ENCODE results near the gene INS. TPM values are rescaled to one million over a fixed set of nuclear protein-coding genes. Genes with fewer than 3 reads are reported as not detected.

INS gene
- total and polyA plus RNA-seq, 4 experiments from 2014 or later = not detected

DNA sequence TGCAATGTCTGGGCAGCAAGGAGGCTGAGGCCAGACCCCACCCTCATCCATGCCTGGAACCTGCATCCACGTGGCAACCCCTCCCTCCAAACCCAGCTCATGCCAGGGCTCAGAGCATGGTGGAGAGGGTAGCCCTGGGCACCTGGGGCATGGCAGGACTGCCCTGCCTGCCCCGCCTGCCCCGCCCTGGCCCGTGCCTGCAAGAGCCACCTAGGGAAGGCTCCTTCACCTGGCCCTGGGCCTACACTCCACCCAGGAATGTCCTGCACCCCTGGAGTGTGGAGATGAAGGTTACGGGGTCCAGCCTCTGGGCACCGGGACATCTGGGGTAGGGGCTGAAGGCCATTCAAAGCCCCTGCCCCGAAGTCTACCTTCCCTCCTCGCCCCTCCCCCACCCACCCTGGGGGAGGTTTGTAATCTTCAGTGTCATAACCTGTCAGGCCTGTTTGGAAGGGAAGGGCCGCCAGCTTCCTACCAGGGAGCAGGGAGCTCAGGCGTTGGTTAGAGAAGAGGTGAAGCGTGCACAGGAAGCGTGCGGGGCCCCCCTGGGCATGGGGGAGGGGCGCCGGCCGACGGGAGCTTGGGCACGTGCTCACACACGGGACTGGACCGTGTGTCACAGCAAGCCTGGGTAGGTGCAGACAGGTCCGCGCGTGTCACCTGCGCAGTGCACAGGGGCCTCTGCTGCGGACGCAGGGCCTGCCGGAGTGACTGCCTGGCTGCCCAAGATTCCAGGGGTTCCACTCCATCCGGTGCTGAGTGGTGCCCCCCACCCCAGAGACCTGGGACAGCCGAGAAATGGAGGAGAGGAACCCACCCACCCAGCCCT lies 41.3 kb upstream of the INS start:
- H3K36me3 Mint-ChIP-seq = no peaks in the 10 kb centered on the region
- DNase-seq = peak in 1 of 5 donors; percentile 29
- no peaks in the 10 kb centered on the region for H3K4me1 ChIP-seq (ENCODE audit: insufficient read depth, low read length)
- no peak overlapping the region for H3K27ac Mint-ChIP-seq
- POLR2A ChIA-PET (ENCODE audit: partially characterized antibody) = no interaction called here
- intact Hi-C loops (cut with micrococcal nuclease) = no loop called here
- H3K9me3 Mint-ChIP-seq = peaks cover 0 to 5% (median 0%) of the 10 kb centered on the region in 8 donors
- H3K27ac ChIP-seq (ENCODE audit: low read depth, low read length) = no peak overlapping the region
- no peaks in the 10 kb centered on the region for H3K4me1 Mint-ChIP-seq
- CTCF ChIA-PET (ENCODE audit: partially characterized antibody) = interaction anchor here (5.4 kb wide), 1 partner anchor 217 kb away, joined by 59 read pairs; no protein-coding TSS in a partner anchor
- H3K4me3 ChIP-seq (ENCODE audit: low read length in 2 of 2) = no peak overlapping the region
- no peaks in the 10 kb centered on the region for H3K27me3 ChIP-seq (ENCODE audit: insufficient read depth, low read length)
- H3K36me3 ChIP-seq (ENCODE audit: insufficient read depth, low read length) = no peaks in the 10 kb centered on the region
- no peak overlapping the region for H3K4me3 Mint-ChIP-seq
- no peaks in the 10 kb centered on the region for H3K9me3 ChIP-seq (ENCODE audit: control insufficient read depth in 1 of 2, low read length in 2 of 2)
- H3K27me3 Mint-ChIP-seq = no peaks in the 10 kb centered on the region

DNA sequence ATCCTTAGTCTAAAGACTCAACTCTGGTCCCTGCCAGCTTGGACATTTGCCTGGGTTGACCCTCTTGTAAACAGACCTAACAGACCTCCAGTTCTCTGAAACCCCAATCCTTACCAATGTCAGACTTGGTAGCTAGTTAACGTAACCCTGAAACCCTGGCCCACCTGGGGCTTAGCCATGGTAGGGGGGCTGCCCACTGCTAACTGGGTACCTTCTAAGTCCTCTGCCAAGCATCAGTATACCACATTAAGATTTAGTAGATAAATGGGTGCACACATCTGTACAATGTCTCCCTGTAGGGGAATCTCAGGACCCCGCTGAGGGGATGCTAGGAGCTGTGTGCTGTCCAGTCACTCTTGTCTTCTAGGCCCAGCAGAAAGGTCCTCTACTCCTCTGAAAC lies 40.5 kb upstream of the INS start:
- peaks cover 0 to 7% (median 3%) of the 10 kb centered on the region in 4 donors for H3K4me1 Mint-ChIP-seq
- H3K27me3 ChIP-seq (ENCODE audit: insufficient read depth, low read length) = no peaks in the 10 kb centered on the region
- H3K9me3 ChIP-seq (ENCODE audit: control insufficient read depth in 1 of 2, low read length in 2 of 2) = no peaks in the 10 kb centered on the region
- no peak overlapping the region for H3K4me3 ChIP-seq (ENCODE audit: low read length in 2 of 2)
- no peaks in the 10 kb centered on the region for H3K36me3 ChIP-seq (ENCODE audit: insufficient read depth, low read length)
- peaks cover 0 to 5% (median 0%) of the 10 kb centered on the region in 8 donors for H3K9me3 Mint-ChIP-seq
- peaks cover 0 to 1% of the 10 kb centered on the region in 2 donors for H3K27me3 Mint-ChIP-seq
- no peak overlapping the region for H3K27ac ChIP-seq (ENCODE audit: low read depth, low read length)
- no peak overlapping the region for H3K4me3 Mint-ChIP-seq
- DNase-seq = peak in 1 of 5 donors; percentile 18
- intact Hi-C loops (cut with micrococcal nuclease) = no loop called here
- POLR2A ChIA-PET (ENCODE audit: partially characterized antibody) = no interaction called here
- CTCF ChIA-PET (ENCODE audit: partially characterized antibody) = interaction anchor here (5.4 kb wide), 1 partner anchor 218 kb away, joined by 59 read pairs; no protein-coding TSS in a partner anchor
- no peaks in the 10 kb centered on the region for H3K36me3 Mint-ChIP-seq
- H3K27ac Mint-ChIP-seq = no peak overlapping the region
- no peaks in the 10 kb centered on the region for H3K4me1 ChIP-seq (ENCODE audit: insufficient read depth, low read length)

DNA sequence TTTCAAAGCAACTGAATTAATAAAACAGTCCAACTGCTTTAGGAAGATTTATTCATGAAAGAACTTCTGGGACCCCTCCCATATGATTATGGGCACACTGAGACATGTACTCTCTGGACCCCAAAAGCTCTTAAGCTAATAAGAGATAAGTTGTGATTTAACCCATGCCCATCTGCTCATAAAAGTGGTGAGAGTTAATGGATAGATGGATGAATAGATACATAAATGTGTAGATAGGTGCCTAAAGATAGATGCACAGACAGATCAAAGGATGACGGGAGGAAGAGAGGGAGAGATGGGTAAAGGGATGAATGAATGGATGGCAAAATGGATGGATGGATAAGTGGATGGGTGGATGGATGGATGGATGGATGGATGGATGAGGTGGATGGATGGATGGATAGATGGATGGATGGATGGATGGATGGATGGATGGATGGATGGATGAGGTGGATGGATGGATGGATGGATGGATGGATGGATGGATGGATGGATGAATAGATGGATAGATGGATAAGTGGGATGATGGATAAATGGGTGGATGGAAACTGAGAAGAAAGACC lies 40.0 kb upstream of the INS start:
- CTCF ChIA-PET (ENCODE audit: partially characterized antibody) = interaction anchor here (1.2 to 5.4 kb wide), 3 partner anchors 51 to 218 kb away, joined by 3 to 59 read pairs (median 11); no protein-coding TSS in a partner anchor
- no peaks in the 10 kb centered on the region for H3K9me3 ChIP-seq (ENCODE audit: control insufficient read depth in 1 of 2, low read length in 2 of 2)
- POLR2A ChIA-PET (ENCODE audit: partially characterized antibody) = no interaction called here
- no peaks in the 10 kb centered on the region for H3K36me3 ChIP-seq (ENCODE audit: insufficient read depth, low read length)
- H3K27ac ChIP-seq (ENCODE audit: low read depth, low read length) = no peak overlapping the region
- Mint-ChIP-seq H3K27me3 (peaks cover 1 to 4% of the 10 kb centered on the region in 2 donors), H3K4me3 (no peak overlapping the region), H3K4me1 (peaks cover 0 to 11% (median 5%) of the 10 kb centered on the region in 4 donors), H3K36me3 (no peaks in the 10 kb centered on the region), H3K9me3 (peaks cover 0 to 5% (median 0%) of the 10 kb centered on the region in 8 donors), H3K27ac (no peak overlapping the region)
- intact Hi-C loops (cut with micrococcal nuclease) = no loop called here
- H3K4me1 ChIP-seq (ENCODE audit: insufficient read depth, low read length) = no peaks in the 10 kb centered on the region
- no peak for DNase-seq
- no peaks in the 10 kb centered on the region for H3K27me3 ChIP-seq (ENCODE audit: insufficient read depth, low read length)
- no peak overlapping the region for H3K4me3 ChIP-seq (ENCODE audit: low read length in 2 of 2)

DNA sequence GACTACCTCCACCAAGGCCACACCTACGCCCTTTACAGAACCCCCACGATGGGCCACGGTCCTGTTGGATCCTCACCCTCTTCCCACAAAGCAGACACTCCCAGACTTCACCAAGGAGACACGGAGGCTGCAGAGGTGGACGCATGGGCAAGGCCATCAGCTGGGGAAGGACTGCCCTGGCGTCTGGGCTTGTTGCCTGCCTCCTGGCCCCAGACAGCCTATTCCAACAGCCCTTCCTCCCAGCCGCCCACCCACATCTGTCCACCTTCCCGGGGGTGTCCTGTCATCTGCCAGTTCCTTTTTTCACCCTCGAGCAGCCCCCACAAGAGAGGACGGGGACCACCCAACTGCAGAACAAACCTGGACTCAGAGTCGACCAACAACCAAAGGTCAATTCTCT lies 39.5 kb upstream of the INS start:
- no peaks in the 10 kb centered on the region for H3K27me3 ChIP-seq (ENCODE audit: insufficient read depth, low read length)
- H3K4me1 Mint-ChIP-seq = peaks cover 0 to 11% (median 5%) of the 10 kb centered on the region in 4 donors
- H3K4me1 ChIP-seq (ENCODE audit: insufficient read depth, low read length) = no peaks in the 10 kb centered on the region
- H3K9me3 ChIP-seq (ENCODE audit: control insufficient read depth in 1 of 2, low read length in 2 of 2) = no peaks in the 10 kb centered on the region
- H3K4me3 ChIP-seq (ENCODE audit: low read length in 2 of 2) = no peak overlapping the region
- H3K27ac Mint-ChIP-seq = peak overlapping the region in 2 of 7 donors; percentile 14 to 26
- H3K36me3 Mint-ChIP-seq = no peaks in the 10 kb centered on the region
- no peak for DNase-seq
- H3K4me3 Mint-ChIP-seq = no peak overlapping the region
- intact Hi-C loops (cut with micrococcal nuclease) = no loop called here
- POLR2A ChIA-PET (ENCODE audit: partially characterized antibody) = no interaction called here
- peaks cover 1 to 4% of the 10 kb centered on the region in 2 donors for H3K27me3 Mint-ChIP-seq
- H3K27ac ChIP-seq (ENCODE audit: low read depth, low read length) = no peak overlapping the region
- CTCF ChIA-PET (ENCODE audit: partially characterized antibody) = interaction anchor here (1.2 to 5.4 kb wide), 3 partner anchors 52 to 219 kb away, joined by 3 to 59 read pairs (median 11); no protein-coding TSS in a partner anchor
- H3K36me3 ChIP-seq (ENCODE audit: insufficient read depth, low read length) = no peaks in the 10 kb centered on the region
- peaks cover 0 to 5% (median 0%) of the 10 kb centered on the region in 8 donors for H3K9me3 Mint-ChIP-seq

DNA sequence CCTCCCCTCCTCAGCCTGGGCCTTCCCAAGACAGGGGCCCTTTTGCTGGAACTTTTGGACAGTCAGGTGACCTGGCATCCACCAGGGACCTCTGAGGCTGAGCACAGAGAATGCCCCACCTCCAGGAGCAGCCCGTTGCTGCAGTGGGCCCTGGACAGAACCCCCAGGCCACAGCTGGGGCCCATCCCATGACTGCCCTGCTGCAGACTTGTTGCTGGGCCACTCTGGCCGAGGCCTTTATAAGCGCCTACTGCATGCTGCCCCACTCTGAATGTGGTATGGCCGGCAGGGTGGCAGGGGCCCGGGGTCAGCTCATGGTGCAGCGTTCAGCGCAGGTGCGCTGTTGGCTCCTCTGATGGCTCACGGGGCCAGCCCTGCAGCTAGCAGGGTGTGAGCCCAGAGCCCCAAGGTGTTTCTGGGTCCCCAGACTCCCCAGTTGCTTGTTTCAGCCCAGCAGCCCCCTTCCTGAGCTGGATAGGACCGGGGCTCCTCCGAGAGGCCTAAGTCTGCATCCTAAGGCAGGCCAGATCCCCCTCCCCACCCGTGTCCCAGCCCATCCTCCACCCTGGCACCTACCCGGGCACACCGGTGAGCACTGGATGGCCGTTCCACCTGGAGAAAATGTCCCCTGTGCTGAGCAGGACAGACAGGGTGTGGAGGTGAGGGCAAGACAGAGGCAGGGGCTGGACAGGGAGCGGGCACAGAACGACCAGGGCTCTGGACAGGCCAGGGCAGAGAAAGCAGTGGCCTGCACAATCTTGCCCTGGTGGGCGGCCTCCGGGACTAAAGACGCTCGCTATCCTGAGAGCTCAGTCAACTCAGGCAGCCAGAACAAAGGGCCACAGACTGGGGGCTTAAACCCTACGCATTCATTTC lies 38.7 kb upstream of the INS start:
- H3K9me3 ChIP-seq (ENCODE audit: control insufficient read depth in 1 of 2, low read length in 2 of 2) = no peaks in the 10 kb centered on the region
- CTCF ChIA-PET (ENCODE audit: partially characterized antibody) = interaction anchor here (1.2 to 5.4 kb wide), 3 partner anchors 52 to 220 kb away, joined by 3 to 59 read pairs (median 11); no protein-coding TSS in a partner anchor
- no peak overlapping the region for H3K27ac ChIP-seq (ENCODE audit: low read depth, low read length)
- H3K4me3 ChIP-seq (ENCODE audit: low read length in 2 of 2) = no peak overlapping the region
- H3K4me1 Mint-ChIP-seq = peaks cover 0 to 11% (median 5%) of the 10 kb centered on the region in 4 donors
- H3K9me3 Mint-ChIP-seq = peaks cover 0 to 5% (median 0%) of the 10 kb centered on the region in 8 donors
- H3K27me3 Mint-ChIP-seq = peaks cover 1 to 5% of the 10 kb centered on the region in 2 donors
- H3K4me1 ChIP-seq (ENCODE audit: insufficient read depth, low read length) = no peaks in the 10 kb centered on the region
- H3K27me3 ChIP-seq (ENCODE audit: insufficient read depth, low read length) = no peaks in the 10 kb centered on the region
- no peaks in the 10 kb centered on the region for H3K36me3 ChIP-seq (ENCODE audit: insufficient read depth, low read length)
- H3K27ac Mint-ChIP-seq = no peak overlapping the region
- intact Hi-C loops (cut with micrococcal nuclease) = loop anchor here (5.0 kb wide), 1 partner anchor 333 kb away; no protein-coding TSS in a partner anchor
- no peaks in the 10 kb centered on the region for H3K36me3 Mint-ChIP-seq
- H3K4me3 Mint-ChIP-seq = no peak overlapping the region
- no peak for DNase-seq
- POLR2A ChIA-PET (ENCODE audit: partially characterized antibody) = no interaction called here

DNA sequence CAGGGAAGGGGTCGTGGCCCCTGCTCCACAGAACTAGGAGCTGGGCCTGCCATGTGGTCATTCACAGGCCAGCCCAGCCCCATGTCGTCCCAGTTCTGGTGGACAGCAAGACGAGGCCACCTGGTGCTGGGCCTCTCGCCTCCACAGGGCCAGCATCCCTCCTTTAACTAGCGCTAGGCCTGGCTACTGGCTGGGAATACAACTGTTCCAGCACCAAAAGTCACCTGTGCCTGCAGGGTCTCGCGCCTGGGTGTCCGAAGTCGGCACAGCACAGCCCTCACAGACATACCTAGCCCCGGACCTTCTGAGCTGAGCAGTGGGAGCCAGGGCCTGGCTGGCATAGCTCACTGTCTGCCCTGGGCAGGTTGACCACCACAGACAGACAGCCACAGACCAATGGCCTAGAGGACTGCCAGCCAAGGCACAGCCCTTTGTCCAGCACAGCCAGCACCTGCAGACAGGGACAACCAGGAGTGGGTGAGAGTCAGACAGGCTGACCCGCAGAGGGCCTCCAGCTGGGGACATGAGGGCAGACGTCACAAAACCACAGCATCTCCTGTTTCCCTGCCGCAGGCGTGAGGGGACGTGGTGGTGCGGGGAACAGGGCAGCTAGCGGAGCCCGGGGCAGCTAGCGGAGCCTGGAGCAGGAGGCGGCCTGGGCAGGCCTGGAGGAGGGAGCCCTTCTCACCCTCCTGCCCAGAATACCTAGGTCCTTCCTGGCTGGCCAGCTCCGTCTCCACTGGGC lies 37.8 kb upstream of the INS start:
- Mint-ChIP-seq H3K27me3 (peaks cover 1 to 5% of the 10 kb centered on the region in 2 donors), H3K27ac (no peak overlapping the region), H3K9me3 (peaks cover 0 to 5% (median 0%) of the 10 kb centered on the region in 8 donors), H3K4me3 (no peak overlapping the region), H3K4me1 (peaks cover 0 to 11% (median 5%) of the 10 kb centered on the region in 4 donors), H3K36me3 (no peaks in the 10 kb centered on the region)
- Histone ChIP-seq H3K36me3 (ENCODE audit: insufficient read depth, low read length) (no peaks in the 10 kb centered on the region), H3K27me3 (ENCODE audit: insufficient read depth, low read length) (no peaks in the 10 kb centered on the region), H3K4me1 (ENCODE audit: insufficient read depth, low read length) (no peaks in the 10 kb centered on the region), H3K4me3 (ENCODE audit: low read length in 2 of 2) (no peak overlapping the region), H3K9me3 (ENCODE audit: control insufficient read depth in 1 of 2, low read length in 2 of 2) (no peaks in the 10 kb centered on the region), H3K27ac (ENCODE audit: low read depth, low read length) (no peak overlapping the region)
- intact Hi-C loops (cut with micrococcal nuclease) = loop anchor here (5.0 kb wide), 1 partner anchor 334 kb away; no protein-coding TSS in a partner anchor
- no peak for DNase-seq
- CTCF ChIA-PET (ENCODE audit: partially characterized antibody) = interaction anchor here (1.3 to 5.4 kb wide), 4 partner anchors 100 to 225 kb away, joined by 3 to 59 read pairs (median 10); no protein-coding TSS in a partner anchor
- POLR2A ChIA-PET (ENCODE audit: partially characterized antibody) = interaction anchor here (1.7 kb wide), 1 partner anchor 221 kb away, joined by 5 read pairs; no protein-coding TSS in a partner anchor
